ENCODE data around the gene UBE2L3.

UBE2L3 gene

DNA sequence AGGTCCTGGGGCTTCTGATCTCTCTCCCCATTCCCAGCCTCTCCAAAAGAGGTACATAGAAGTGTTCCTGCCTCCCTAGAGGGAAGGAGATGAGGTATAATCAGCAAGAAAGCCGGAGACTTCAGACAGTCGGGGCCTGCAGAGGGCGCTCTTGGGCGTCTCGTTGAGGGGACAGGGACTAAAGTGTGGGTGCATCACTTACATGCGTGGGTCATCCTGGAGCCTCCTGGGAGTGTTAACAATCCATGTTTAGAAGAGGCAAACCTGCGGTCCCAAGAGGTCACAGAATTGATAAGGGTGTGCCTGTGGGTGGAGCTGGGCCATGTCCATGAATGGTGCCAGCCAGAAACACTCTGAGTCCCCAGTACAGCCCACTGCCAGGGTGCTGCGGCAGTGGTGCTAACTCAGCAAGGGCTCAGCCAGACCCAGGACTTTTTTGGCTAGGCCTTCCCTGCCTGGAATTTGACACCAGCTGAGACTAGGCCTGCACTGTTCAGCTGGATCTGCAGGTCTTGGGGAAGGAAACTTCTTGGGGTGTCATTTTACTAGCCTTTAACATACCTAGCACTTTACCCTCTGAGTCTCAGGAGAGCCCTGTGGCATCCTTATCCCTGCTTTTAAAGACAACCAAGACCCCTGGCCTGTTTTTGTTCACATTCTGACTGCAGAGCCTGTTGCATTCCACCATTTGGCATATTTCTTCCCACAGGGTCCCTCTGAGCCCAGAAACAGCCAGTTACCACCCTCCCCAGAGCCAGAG is 56.8 kb downstream of the UBE2L3 start:
- H3K27me3 ChIP-seq (ENCODE audit: control insufficient read depth, insufficient read depth, low read length): no peaks in the 10 kb centered on the region
- H3K9me3 ChIP-seq (ENCODE audit: control insufficient read depth, insufficient read depth, low read length): no peaks in the 10 kb centered on the region
- no peak overlapping the region for H3K9ac ChIP-seq (ENCODE audit: low read depth, low read length)
- no peak overlapping the region for H3K4me3 ChIP-seq (ENCODE audit: low read depth, low read length)
- H3K4me1 ChIP-seq (ENCODE audit: control insufficient read depth, insufficient read depth, low read length): no peaks in the 10 kb centered on the region
- H3K36me3 ChIP-seq (ENCODE audit: control insufficient read depth, insufficient read depth, low read length): peaks cover 37% of the 10 kb centered on the region
- H3K27ac ChIP-seq (ENCODE audit: low read depth, low read length): peak overlapping the region; percentile 31

DNA sequence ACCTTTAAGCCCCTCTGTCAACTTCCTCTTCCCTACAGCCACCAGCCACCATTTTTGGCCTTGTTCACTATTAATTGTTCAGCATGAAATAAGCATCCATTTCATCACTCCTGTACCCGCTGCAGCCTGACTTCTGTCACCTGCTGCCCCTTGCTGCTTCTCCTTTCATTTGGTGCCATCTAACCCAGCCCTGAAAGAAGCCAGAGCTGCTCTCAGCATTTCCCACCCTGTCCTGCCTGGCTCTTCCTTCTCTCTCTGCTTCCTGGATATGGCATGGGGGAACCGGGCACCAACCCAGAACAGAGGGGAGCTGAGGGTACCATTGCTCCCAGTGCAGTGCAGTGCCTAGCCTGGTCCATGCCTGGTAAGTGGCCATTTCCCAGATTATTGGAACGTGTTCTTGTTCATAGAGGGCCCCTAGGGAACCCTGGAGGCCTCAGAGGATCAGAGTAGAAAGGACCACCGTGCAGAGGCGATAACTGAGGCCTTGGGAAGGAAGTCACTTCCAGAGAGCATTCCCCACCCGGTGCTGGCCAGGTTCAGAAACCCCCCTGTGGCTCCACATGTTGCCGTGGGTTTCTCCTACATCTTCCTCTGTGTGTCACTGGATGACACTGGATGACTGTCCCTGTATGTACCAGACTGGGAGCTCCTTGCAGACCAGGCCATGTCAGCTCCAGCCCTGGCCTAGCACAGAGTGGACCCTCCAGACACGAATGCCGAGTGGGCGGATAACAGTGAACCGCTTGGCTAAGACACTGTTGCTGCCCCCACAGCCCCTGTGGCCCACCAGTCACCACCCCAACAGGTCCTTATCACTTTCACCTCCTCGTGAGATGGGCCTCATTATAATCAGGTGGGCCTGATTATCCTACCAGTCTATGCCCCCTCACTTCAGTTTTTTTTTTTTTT is 57.6 kb downstream of the UBE2L3 start:
- Histone ChIP-seq H3K9ac (ENCODE audit: low read depth, low read length) (no peak overlapping the region), H3K4me1 (ENCODE audit: control insufficient read depth, insufficient read depth, low read length) (no peaks in the 10 kb centered on the region), H3K4me3 (ENCODE audit: low read depth, low read length) (no peak overlapping the region), H3K9me3 (ENCODE audit: control insufficient read depth, insufficient read depth, low read length) (no peaks in the 10 kb centered on the region), H3K27me3 (ENCODE audit: control insufficient read depth, insufficient read depth, low read length) (no peaks in the 10 kb centered on the region), H3K36me3 (ENCODE audit: control insufficient read depth, insufficient read depth, low read length) (peaks cover 37% of the 10 kb centered on the region), H3K27ac (ENCODE audit: low read depth, low read length) (peak overlapping the region; percentile 31)

DNA sequence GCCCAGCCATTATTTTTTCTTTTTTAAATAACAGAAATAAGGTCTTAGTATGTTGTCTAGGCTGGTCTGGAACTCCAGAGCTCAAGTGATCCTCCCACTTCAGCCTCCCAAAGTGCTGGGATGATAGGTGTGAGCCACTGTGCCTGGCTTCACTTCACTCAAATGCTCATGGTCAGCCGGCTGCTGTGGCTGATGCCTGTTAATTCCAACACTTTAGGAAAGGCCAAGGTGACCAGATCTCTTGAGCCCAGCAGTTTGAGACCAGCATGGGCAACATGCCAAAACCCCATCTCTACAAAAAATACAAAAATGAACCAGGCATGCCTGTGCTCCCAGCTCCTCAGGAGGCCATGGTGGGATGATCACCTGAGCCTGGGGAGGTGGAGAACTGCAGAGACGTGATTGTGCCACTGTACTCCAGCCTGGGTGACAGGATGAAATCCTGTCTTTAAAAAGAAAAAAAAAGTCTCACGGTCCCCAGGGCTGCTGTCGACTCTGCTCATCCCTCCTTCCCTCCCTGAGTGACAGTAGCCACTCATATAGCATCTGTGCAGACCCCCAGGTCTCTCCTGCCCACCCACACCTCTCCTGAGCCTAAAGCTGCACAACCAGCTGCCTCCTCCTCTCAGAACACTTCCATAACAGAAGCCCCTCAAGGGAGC is 58.7 kb downstream of the UBE2L3 start:
- peaks cover 31% of the 10 kb centered on the region for H3K36me3 ChIP-seq (ENCODE audit: control insufficient read depth, insufficient read depth, low read length)
- no peak overlapping the region for H3K9ac ChIP-seq (ENCODE audit: low read depth, low read length)
- H3K27me3 ChIP-seq (ENCODE audit: control insufficient read depth, insufficient read depth, low read length): no peaks in the 10 kb centered on the region
- no peaks in the 10 kb centered on the region for H3K9me3 ChIP-seq (ENCODE audit: control insufficient read depth, insufficient read depth, low read length)
- no peak overlapping the region for H3K27ac ChIP-seq (ENCODE audit: low read depth, low read length)
- no peaks in the 10 kb centered on the region for H3K4me1 ChIP-seq (ENCODE audit: control insufficient read depth, insufficient read depth, low read length)
- H3K4me3 ChIP-seq (ENCODE audit: low read depth, low read length): no peak overlapping the region

DNA sequence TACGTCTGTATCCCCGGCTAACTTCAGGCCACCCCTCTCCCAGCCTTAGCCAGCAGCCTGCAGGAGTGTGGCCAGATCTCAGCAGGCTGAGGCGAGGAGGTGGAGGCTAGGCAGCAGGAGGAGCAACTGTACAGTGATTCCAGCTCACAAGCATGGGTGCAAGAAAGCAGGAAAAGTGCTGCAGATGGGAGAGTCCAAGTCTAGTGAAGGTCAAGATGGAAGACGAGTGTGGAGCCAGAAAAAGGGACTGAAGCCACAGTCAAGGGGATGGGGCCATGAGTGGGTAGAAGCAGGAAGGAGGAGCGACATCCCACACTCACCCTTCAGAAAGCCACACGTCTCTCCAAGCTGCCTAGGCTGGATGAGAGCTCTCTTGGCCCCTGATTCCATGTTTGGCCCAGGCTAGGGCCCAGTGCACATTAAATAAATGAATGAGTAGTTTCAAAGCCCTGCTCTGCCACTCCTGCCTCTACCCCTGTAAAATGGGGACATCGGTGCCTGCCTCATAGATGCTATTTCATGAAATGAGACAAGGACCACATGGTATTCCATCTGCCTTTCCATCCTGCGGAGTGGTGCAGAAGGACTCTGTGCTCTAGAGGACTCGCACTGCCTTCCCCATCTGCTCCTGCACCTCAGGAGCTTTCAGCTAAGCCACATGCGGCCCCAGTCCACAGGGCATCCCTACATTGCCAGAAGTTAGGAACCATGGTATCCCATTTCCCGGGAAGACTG is 59.4 kb downstream of the UBE2L3 start:
- Histone ChIP-seq H3K9me3 (ENCODE audit: control insufficient read depth, insufficient read depth, low read length) (no peaks in the 10 kb centered on the region), H3K27me3 (ENCODE audit: control insufficient read depth, insufficient read depth, low read length) (no peaks in the 10 kb centered on the region), H3K4me1 (ENCODE audit: control insufficient read depth, insufficient read depth, low read length) (no peaks in the 10 kb centered on the region), H3K9ac (ENCODE audit: low read depth, low read length) (no peak overlapping the region), H3K27ac (ENCODE audit: low read depth, low read length) (no peak overlapping the region), H3K36me3 (ENCODE audit: control insufficient read depth, insufficient read depth, low read length) (peaks cover 28% of the 10 kb centered on the region), H3K4me3 (ENCODE audit: low read depth, low read length) (no peak overlapping the region)

DNA sequence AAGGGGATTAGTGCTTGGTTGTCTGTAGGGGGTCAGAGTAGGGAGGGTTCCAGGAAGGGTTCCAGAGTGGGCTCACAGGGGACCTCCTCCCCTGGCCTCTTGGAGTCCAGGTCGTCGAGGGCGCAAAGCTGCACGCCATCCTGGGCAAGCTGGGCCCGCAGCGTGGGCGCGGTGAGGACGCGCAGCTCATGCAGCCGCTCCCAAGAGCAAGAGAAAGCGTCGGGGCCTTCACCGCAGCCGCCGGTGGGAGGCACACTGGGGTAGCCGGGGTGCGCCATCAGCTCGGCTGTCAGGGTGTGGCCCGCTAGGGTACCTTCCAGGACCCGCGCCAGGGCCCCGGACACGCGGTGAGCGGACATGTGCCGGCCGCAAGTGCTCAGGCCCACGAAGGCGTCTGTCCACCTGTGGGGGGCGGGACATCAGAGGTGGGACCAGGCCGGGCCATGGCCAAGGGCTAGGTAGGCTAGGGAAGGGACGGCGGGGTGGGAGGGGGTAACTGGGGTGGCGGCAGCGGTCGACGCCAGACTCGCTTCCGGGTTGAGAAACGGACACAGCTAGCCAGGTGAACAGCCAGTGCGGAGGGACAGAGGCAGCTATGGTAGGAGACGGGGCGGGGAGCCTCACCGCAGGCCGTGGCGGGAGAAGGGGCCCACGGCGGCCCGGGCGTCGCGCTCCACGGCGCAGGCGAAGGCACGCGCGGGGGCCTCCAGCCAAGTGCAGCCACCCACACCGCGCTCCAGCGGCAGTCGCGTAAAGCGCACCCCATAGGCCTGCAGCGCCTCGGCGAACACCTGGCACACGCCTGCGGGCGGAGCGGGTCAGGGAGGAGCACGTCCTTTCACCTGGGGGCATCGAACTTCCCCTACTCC is 61.1 kb downstream of the UBE2L3 start:
- H3K9me3 ChIP-seq (ENCODE audit: control insufficient read depth, insufficient read depth, low read length): no peaks in the 10 kb centered on the region
- no peak overlapping the region for H3K27ac ChIP-seq (ENCODE audit: low read depth, low read length)
- peak overlapping the region; percentile 93 for H3K4me3 ChIP-seq (ENCODE audit: low read depth, low read length)
- peak overlapping the region; percentile 93; the same call in 1 of the 2 replicates for H3K9ac ChIP-seq (ENCODE audit: low read depth, low read length)
- H3K27me3 ChIP-seq (ENCODE audit: control insufficient read depth, insufficient read depth, low read length): no peaks in the 10 kb centered on the region
- H3K4me1 ChIP-seq (ENCODE audit: control insufficient read depth, insufficient read depth, low read length): no peaks in the 10 kb centered on the region
- peaks cover 11% of the 10 kb centered on the region for H3K36me3 ChIP-seq (ENCODE audit: control insufficient read depth, insufficient read depth, low read length)

DNA sequence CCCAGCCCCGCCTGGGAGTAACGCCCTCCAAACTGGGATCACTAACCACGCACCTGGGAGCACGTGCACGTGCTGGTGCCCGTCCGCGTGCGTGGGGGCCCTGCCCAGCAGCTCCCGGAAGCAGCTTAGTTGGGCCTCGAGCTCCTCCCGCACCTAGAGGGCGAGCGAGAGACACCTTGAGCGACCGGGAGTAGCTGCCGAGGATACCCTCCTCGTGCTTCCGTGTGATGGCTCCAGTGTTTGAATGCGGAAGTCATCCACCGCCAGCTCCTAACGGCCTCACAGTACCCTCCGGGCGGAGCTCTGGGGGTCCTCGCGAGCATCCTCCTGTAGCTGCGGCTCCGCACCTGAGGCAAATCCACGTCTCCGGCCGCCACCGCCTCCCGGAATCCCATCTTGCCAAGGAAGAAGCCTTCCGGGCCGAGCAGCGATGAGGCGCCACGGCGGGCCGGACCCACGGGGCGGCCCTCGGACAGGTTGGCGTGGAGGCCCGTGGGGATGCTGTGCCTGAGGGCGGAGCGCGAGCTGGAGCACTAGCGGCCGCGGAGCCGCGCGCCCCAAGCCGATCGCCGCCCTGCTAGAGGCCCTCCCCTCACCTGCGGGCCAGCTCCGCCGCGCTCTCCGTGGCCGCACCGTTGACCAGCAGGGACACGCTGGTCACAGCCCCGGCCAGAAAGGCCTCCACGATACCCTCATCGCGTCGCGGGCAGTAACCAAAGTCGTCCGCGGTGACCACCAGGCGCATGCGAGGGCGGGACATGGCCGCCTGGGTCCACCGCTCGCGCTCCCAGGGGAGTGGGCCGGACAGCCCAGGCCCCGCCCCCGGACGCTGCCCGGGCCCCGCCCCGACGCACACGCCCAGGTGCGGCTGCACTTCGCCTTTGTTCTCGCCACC is 62.0 kb downstream of the UBE2L3 start, which contains the start of gene YDJC:
YDJC (minus strand) TSS at position 768 of the 895 bp plus-strand sequence; CDS start at position 760, 8 bp downstream.
- peak within 1 kb of the TSS; percentile 93 for H3K4me3 ChIP-seq (ENCODE audit: low read depth, low read length)
- peak within 1 kb of the TSS; percentile 80 for H3K27ac ChIP-seq (ENCODE audit: low read depth, low read length)
- H3K4me1 ChIP-seq (ENCODE audit: control insufficient read depth, insufficient read depth, low read length): no peaks in the 10 kb centered on the region
- no peaks in the 10 kb centered on the region for H3K9me3 ChIP-seq (ENCODE audit: control insufficient read depth, insufficient read depth, low read length)
- no peaks in the 10 kb centered on the region for H3K27me3 ChIP-seq (ENCODE audit: control insufficient read depth, insufficient read depth, low read length)
- H3K9ac ChIP-seq (ENCODE audit: low read depth, low read length): peak within 1 kb of the TSS; percentile 93
- H3K36me3 ChIP-seq (ENCODE audit: control insufficient read depth, insufficient read depth, low read length): peaks cover 11% of the 10 kb centered on the region; the same call in 1 of the 2 replicates

DNA sequence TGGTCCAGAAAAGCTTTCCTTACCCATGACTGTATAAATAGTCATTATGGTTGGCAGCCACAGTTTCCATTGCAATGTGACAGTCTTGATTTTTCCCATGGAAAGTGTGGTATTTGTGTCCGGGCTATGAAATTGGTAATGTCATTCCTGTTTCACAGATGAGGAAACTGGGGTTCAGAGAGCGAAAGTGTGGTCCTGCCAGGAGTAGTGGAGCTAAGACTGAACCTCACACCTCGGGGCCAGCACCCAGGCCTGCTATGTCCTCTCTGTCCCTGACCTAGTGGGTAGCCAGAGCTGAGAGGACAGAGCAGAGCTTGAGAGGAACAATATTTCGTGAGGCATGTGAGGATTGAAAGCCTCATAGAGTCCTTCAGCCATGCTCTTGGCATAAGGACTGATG is 63.5 kb downstream of the UBE2L3 start:
- Histone ChIP-seq H3K4me1 (ENCODE audit: control insufficient read depth, insufficient read depth, low read length) (no peaks in the 10 kb centered on the region), H3K27me3 (ENCODE audit: control insufficient read depth, insufficient read depth, low read length) (no peaks in the 10 kb centered on the region), H3K27ac (ENCODE audit: low read depth, low read length) (no peak overlapping the region), H3K4me3 (ENCODE audit: low read depth, low read length) (no peak overlapping the region), H3K9me3 (ENCODE audit: control insufficient read depth, insufficient read depth, low read length) (no peaks in the 10 kb centered on the region), H3K36me3 (ENCODE audit: control insufficient read depth, insufficient read depth, low read length) (peaks cover 11% of the 10 kb centered on the region; the same call in 1 of the 2 replicates), H3K9ac (ENCODE audit: low read depth, low read length) (no peak overlapping the region)

DNA sequence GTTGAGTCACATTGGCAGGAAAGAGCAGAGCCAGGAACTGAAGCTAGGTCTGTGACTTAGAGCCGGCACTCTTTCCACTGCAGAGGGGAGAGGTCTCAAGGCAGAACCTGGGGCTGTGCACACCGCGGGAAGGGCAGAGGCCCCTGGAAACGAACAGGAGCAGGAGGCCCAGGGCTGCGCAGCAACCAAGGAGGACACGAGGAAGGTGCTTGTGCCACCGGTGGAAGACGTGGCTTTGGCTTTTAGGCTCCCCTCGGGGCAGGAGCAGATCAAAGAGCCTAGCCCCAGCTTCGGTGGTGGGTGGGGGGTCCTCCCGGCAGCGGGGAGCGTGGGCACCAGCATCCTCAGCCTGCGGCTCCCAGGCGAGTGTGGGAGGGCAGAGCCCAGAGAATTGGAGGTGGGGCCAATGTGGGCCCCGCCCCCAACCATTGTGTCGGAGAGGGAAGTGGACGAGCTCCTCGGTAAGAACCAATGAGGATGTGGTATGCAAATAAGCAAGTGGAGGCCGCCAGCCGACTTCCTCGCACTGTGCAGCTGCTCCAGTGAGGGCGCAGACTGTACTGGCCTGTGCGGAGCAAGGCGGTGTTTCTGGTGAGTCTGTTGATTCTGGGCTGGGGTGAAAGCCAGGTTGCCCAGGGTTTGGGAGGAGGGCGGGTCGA is 64.9 kb downstream of the UBE2L3 start, which contains the start of gene CCDC116:
CCDC116 (plus strand) TSS at position 524 of the 659 bp plus-strand sequence. CDS start 422 bp downstream, outside the sequence.
- Histone ChIP-seq H3K4me3 (ENCODE audit: low read depth, low read length) (no peak within 1 kb of the TSS), H3K9ac (ENCODE audit: low read depth, low read length) (no peak within 1 kb of the TSS), H3K27me3 (ENCODE audit: control insufficient read depth, insufficient read depth, low read length) (no peaks in the 10 kb centered on the region), H3K4me1 (ENCODE audit: control insufficient read depth, insufficient read depth, low read length) (no peaks in the 10 kb centered on the region), H3K9me3 (ENCODE audit: control insufficient read depth, insufficient read depth, low read length) (no peaks in the 10 kb centered on the region), H3K36me3 (ENCODE audit: control insufficient read depth, insufficient read depth, low read length) (peaks cover 11% of the 10 kb centered on the region; the same call in 1 of the 2 replicates), H3K27ac (ENCODE audit: low read depth, low read length) (no peak within 1 kb of the TSS)

DNA sequence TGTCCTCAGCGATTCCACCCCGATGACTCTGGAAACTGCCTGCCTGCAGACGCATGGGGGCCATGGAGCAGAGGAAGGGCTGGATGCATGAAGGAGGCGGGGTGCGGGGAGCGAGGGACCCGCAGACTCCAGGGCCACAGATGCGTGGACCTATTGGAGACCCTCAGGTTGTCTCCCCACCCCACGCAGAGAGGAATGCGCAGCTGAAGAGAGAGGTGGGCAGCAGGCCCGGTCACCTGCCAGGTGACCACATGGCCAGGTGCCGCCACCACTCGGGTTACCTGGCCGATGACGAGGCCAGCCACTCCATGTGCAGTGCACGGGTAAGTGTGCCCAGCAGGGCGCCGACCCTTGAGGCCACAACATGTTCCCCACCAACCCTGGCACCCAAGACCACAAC is 65.4 kb downstream of the UBE2L3 start:
- H3K9me3 ChIP-seq (ENCODE audit: control insufficient read depth, insufficient read depth, low read length): no peaks in the 10 kb centered on the region
- H3K27me3 ChIP-seq (ENCODE audit: control insufficient read depth, insufficient read depth, low read length): no peaks in the 10 kb centered on the region
- no peak overlapping the region for H3K4me3 ChIP-seq (ENCODE audit: low read depth, low read length)
- H3K4me1 ChIP-seq (ENCODE audit: control insufficient read depth, insufficient read depth, low read length): no peaks in the 10 kb centered on the region
- peaks cover 7% of the 10 kb centered on the region; the same call in 1 of the 2 replicates for H3K36me3 ChIP-seq (ENCODE audit: control insufficient read depth, insufficient read depth, low read length)
- H3K9ac ChIP-seq (ENCODE audit: low read depth, low read length): no peak overlapping the region
- H3K27ac ChIP-seq (ENCODE audit: low read depth, low read length): no peak overlapping the region
